IPS-18a (cell line): ENCODE measurements around the gene CASP9.

ENCODE experiments used
- H3K27ac ChIP-seq: one replicate; pipeline ENCODE4 v1.5.1; 2013; ENCODE audit warnings: low read length
- H3K27me3 ChIP-seq: one replicate; pipeline ENCODE4 v1.6.1; 2013; ENCODE audit warnings: mild to moderate bottlenecking, low read length; ENCODE audit not compliant: control insufficient read depth, insufficient read depth
- H3K36me3 ChIP-seq: one replicate; pipeline ENCODE4 v1.6.1; 2013; ENCODE audit warnings: low read depth, low read length; ENCODE audit not compliant: control insufficient read depth
- H3K4me1 ChIP-seq: one replicate; pipeline ENCODE4 v1.6.1; 2013; ENCODE audit warnings: low read depth, low read length; ENCODE audit not compliant: control insufficient read depth
- H3K4me3 ChIP-seq: one replicate; pipeline ENCODE4 v1.5.1; 2013; ENCODE audit warnings: low read length
- H3K9ac ChIP-seq: one replicate; pipeline ENCODE4 v1.6.1; 2013; ENCODE audit warnings: mild to moderate bottlenecking, low read length, moderate library complexity
- H3K9me3 ChIP-seq: one replicate; pipeline ENCODE4 v1.6.1; 2013; ENCODE audit warnings: low read depth, low read length; ENCODE audit not compliant: control insufficient read depth

Gene CASP9

GRCh38 chr1:15451014-15451722, 72.8 kb downstream of the CASP9 start:
- H3K9me3 ChIP-seq: no peaks in the 10 kb centered on the region
- H3K36me3 ChIP-seq: no peaks in the 10 kb centered on the region
- no peak overlapping the region for H3K9ac ChIP-seq
- no peak overlapping the region for H3K27ac ChIP-seq
- H3K27me3 ChIP-seq: no peaks in the 10 kb centered on the region
- H3K4me3 ChIP-seq: no peak overlapping the region
- no peaks in the 10 kb centered on the region for H3K4me1 ChIP-seq

- no peak overlapping the region for H3K4me3 ChIP-seq
- no peak overlapping the region for H3K27ac ChIP-seq
- no peaks in the 10 kb centered on the region for H3K36me3 ChIP-seq
- no peaks in the 10 kb centered on the region for H3K27me3 ChIP-seq
- no peak overlapping the region for H3K9ac ChIP-seq
- H3K4me1 ChIP-seq: no peaks in the 10 kb centered on the region
- H3K9me3 ChIP-seq: no peaks in the 10 kb centered on the region
Observed at GRCh38 chr1:15449567-15449966, 74.4 kb downstream of the CASP9 start.

GRCh38 chr1:15448877-15449462, 75.0 kb downstream of the CASP9 start:
- H3K36me3 ChIP-seq: no peaks in the 10 kb centered on the region
- H3K9ac ChIP-seq: no peak overlapping the region
- no peak overlapping the region for H3K27ac ChIP-seq
- no peaks in the 10 kb centered on the region for H3K9me3 ChIP-seq
- H3K27me3 ChIP-seq: no peaks in the 10 kb centered on the region
- no peaks in the 10 kb centered on the region for H3K4me1 ChIP-seq
- H3K4me3 ChIP-seq: no peak overlapping the region

GRCh38 chr1:15446212-15446611, 77.8 kb downstream of the CASP9 start:
- no peak overlapping the region for H3K4me3 ChIP-seq
- no peak overlapping the region for H3K27ac ChIP-seq
- no peak overlapping the region for H3K9ac ChIP-seq
- H3K4me1 ChIP-seq: no peaks in the 10 kb centered on the region
- H3K9me3 ChIP-seq: no peaks in the 10 kb centered on the region
- H3K36me3 ChIP-seq: no peaks in the 10 kb centered on the region
- no peaks in the 10 kb centered on the region for H3K27me3 ChIP-seq

- Histone ChIP-seq H3K27me3 (no peaks in the 10 kb centered on the region), H3K27ac (no peak overlapping the region), H3K4me3 (no peak overlapping the region), H3K9ac (no peak overlapping the region), H3K4me1 (no peaks in the 10 kb centered on the region), H3K36me3 (no peaks in the 10 kb centered on the region), H3K9me3 (no peaks in the 10 kb centered on the region)
Observed at GRCh38 chr1:15445390-15446122, 78.5 kb downstream of the CASP9 start.

- Histone ChIP-seq H3K9ac (no peak overlapping the region), H3K27ac (no peak overlapping the region), H3K36me3 (no peaks in the 10 kb centered on the region), H3K4me1 (no peaks in the 10 kb centered on the region), H3K9me3 (no peaks in the 10 kb centered on the region), H3K27me3 (no peaks in the 10 kb centered on the region), H3K4me3 (no peak overlapping the region)
Observed at GRCh38 chr1:15444468-15445389, 79.3 kb downstream of the CASP9 start.

GRCh38 chr1:15443281-15443680, 80.7 kb downstream of the CASP9 start:
- Histone ChIP-seq H3K9me3 (no peaks in the 10 kb centered on the region), H3K9ac (no peak overlapping the region)

GRCh38 chr1:15442759-15443158, 81.3 kb downstream of the CASP9 start:
- H3K9me3 ChIP-seq: no peaks in the 10 kb centered on the region
- no peaks in the 10 kb centered on the region for H3K36me3 ChIP-seq
- H3K27ac ChIP-seq: no peak overlapping the region
- H3K9ac ChIP-seq: no peak overlapping the region
- no peak overlapping the region for H3K4me3 ChIP-seq
- no peaks in the 10 kb centered on the region for H3K27me3 ChIP-seq
- no peaks in the 10 kb centered on the region for H3K4me1 ChIP-seq

More at GRCh38 chr1:15443281-15443680, 80.7 kb downstream of the CASP9 start:
- no peaks in the 10 kb centered on the region for H3K36me3 ChIP-seq
- no peak overlapping the region for H3K4me3 ChIP-seq
- H3K27me3 ChIP-seq: no peaks in the 10 kb centered on the region
- no peak overlapping the region for H3K27ac ChIP-seq
- no peaks in the 10 kb centered on the region for H3K4me1 ChIP-seq

GRCh38 chr1:15442119-15442518, 81.9 kb downstream of the CASP9 start:
- Histone ChIP-seq H3K9ac (no peak overlapping the region), H3K27me3 (no peaks in the 10 kb centered on the region), H3K4me1 (no peaks in the 10 kb centered on the region), H3K27ac (no peak overlapping the region), H3K36me3 (no peaks in the 10 kb centered on the region), H3K4me3 (no peak overlapping the region), H3K9me3 (no peaks in the 10 kb centered on the region)
